HepG2 (cell line): ENCODE results near the gene RDH12. TPM values are rescaled to one million over a fixed set of nuclear protein-coding genes. Genes with fewer than 3 reads are reported as not detected.
A peak's percentile ranks its signal among the peaks of the same experiment; 100 is the strongest.

Source experiments
- AGO2 ChIP-seq: fragments of 200-400 bp; formaldehyde crosslinking; optimal IDR thresholded peaks from 2 replicates; pipeline ENCODE3; 2017; ENCODE audit warnings: mild to moderate bottlenecking, low read depth, low read length, moderate library complexity
- CCAR2 ChIP-seq: fragments of 200-400 bp; formaldehyde crosslinking; optimal IDR thresholded peaks from 2 replicates; pipeline ENCODE3; 2018; ENCODE audit warnings: low read depth, mild to moderate bottlenecking, low read length, moderate library complexity
- FOXM1 ChIP-seq: sonication (generic); formaldehyde crosslinking; IDR thresholded peaks from 2 replicates; pipeline ENCODE4 v1.5.0; 2020; ENCODE audit warnings: missing genetic modification reagents
- GATAD2A ChIP-seq: IDR thresholded peaks from 2 replicates; pipeline ENCODE4 v1.6.1; 2016
- HNRNPL ChIP-seq: fragments of 200-400 bp; formaldehyde crosslinking; IDR thresholded peaks from 2 replicates; pipeline ENCODE4 v1.6.1; 2017; ENCODE audit warnings: mild to moderate bottlenecking, low read depth, low read length
- IKZF1 ChIP-seq: fragments of 450-650 bp; IDR thresholded peaks from 2 replicates; pipeline ENCODE4 v1.7.1; 2016
- IKZF5 ChIP-seq: IDR thresholded peaks from 2 replicates; pipeline ENCODE4 v1.6.1; 2018; ENCODE audit warnings: missing genetic modification reagents, mild to moderate bottlenecking, missing compliant biosample characterization
- MAFG ChIP-seq: sonication (generic); formaldehyde crosslinking; IDR thresholded peaks from 2 replicates; pipeline ENCODE4 v1.5.1; 2020; ENCODE audit warnings: mild to moderate bottlenecking, missing genetic modification reagents
- NFE2L2 ChIP-seq: fragments of 150-350 bp; IDR thresholded peaks from 2 replicates; pipeline ENCODE4 v1.6.1; 2014; ENCODE audit warnings: low read length
- POLR2AphosphoS5 ChIP-seq: IDR thresholded peaks from 2 replicates; pipeline ENCODE4 v1.6.1; 2012; ENCODE audit warnings: low read depth, low read length
- PRDM10 ChIP-seq: sonication (generic); formaldehyde crosslinking; IDR thresholded peaks from 2 replicates; pipeline ENCODE4 v1.4.0; 2020; ENCODE audit warnings: low read depth, missing genetic modification reagents
- SMAD1 ChIP-seq: sonication (generic); formaldehyde crosslinking; IDR thresholded peaks from 2 replicates; pipeline ENCODE4 v1.4.0; 2020; ENCODE audit warnings: missing genetic modification reagents, low read depth, mild to moderate bottlenecking, borderline replicate concordance
- TSC22D2 ChIP-seq: sonication (generic); formaldehyde crosslinking; IDR thresholded peaks from 2 replicates; pipeline ENCODE4 v1.5.1; 2020; ENCODE audit warnings: missing genetic modification reagents, mild to moderate bottlenecking, borderline replicate concordance
- ZBTB3 ChIP-seq: sonication (generic); formaldehyde crosslinking; IDR thresholded peaks from 2 replicates; pipeline ENCODE4 v1.4.0; 2020; ENCODE audit warnings: low read depth, mild to moderate bottlenecking, moderate library complexity, missing genetic modification reagents, borderline replicate concordance
- ZFP36 ChIP-seq: fragments of 150-350 bp; IDR thresholded peaks from 2 replicates; pipeline ENCODE4 v1.6.1; 2018; ENCODE audit warnings: borderline replicate concordance, low read length, low read depth; ENCODE audit not compliant: partially characterized antibody
- ZKSCAN8 ChIP-seq: IDR thresholded peaks from 2 replicates; pipeline ENCODE4 v1.6.1; 2016; ENCODE audit warnings: borderline replicate concordance, missing genetic modification reagents, missing compliant biosample characterization
- ZNF18 ChIP-seq: sonication (generic); formaldehyde crosslinking; IDR thresholded peaks from 2 replicates; pipeline ENCODE4 v1.8.0; 2022; ENCODE audit warnings: mild to moderate bottlenecking, missing genetic modification reagents; ENCODE audit not compliant: insufficient replicate concordance
- ZNF253 ChIP-seq: sonication (generic); formaldehyde crosslinking; IDR thresholded peaks from 2 replicates; pipeline ENCODE4 v1.8.0; 2022; ENCODE audit warnings: mild to moderate bottlenecking, missing genetic modification reagents, borderline replicate concordance
- ZNF335 ChIP-seq: sonication (generic); formaldehyde crosslinking; IDR thresholded peaks from 2 replicates; pipeline ENCODE4 v1.4.0; 2020; ENCODE audit warnings: missing genetic modification reagents
- ZNF382 ChIP-seq: sonication (generic); formaldehyde crosslinking; IDR thresholded peaks from 2 replicates; pipeline ENCODE4 v1.5.0; 2020; ENCODE audit warnings: missing genetic modification reagents, mild to moderate bottlenecking, borderline replicate concordance
- ZNF496 ChIP-seq: sonication (generic); formaldehyde crosslinking; IDR thresholded peaks from 2 replicates; pipeline ENCODE4 v1.8.1; 2023; ENCODE audit warnings: mild to moderate bottlenecking, moderate library complexity, missing genetic modification reagents; ENCODE audit not compliant: insufficient replicate concordance
- ZNF501 ChIP-seq: sonication (generic); formaldehyde crosslinking; IDR thresholded peaks from 2 replicates; pipeline ENCODE4 v1.5.1; 2020; ENCODE audit warnings: mild to moderate bottlenecking, moderate library complexity, missing genetic modification reagents
- ZNF740 ChIP-seq: sonication (generic); formaldehyde crosslinking; IDR thresholded peaks from 2 replicates; pipeline ENCODE4 v1.4.0; 2020; ENCODE audit warnings: missing genetic modification reagents
- ZNF879 ChIP-seq: sonication (generic); formaldehyde crosslinking; IDR thresholded peaks from 2 replicates; pipeline ENCODE4 v1.8.1; 2023; ENCODE audit warnings: missing genetic modification reagents
- polyA plus RNA-seq, 8 experiments: library from polyadenylated mRNA; depleted of rRNA in 3 of 8; stranded (reverse) in 7 of 8; unstranded in 1 of 8; fragments of >200 nt; fragmentation: Illumina TruSeq in 4 of 8; extraction: Trizol in 4 of 8; gene quantifications; 2 replicates each; pipeline versions ENCODE4 v1.2.1 to v1.2.3, GENCODE V29; 2011 to 2016; ENCODE audit warnings: low read depth in 4 of 8, missing spikeins in 1 of 8, mixed read lengths in 1 of 8; ENCODE audit not compliant: insufficient read depth in 1 of 8
- total RNA-seq, 5 experiments: library from RNA; depleted of rRNA; stranded (reverse); fragments of >200 nt; fragmentation: Illumina TruSeq; extraction: Trizol; gene quantifications; 2 replicates each; pipeline ENCODE4 v1.2.3, GENCODE V29; 2016; ENCODE audit warnings: low read depth in 1 of 5

Gene RDH12
- total and polyA plus RNA-seq, 2 of the 13 experiments (the other 11 are each of a cell fraction or from before 2014, with no cell fraction given) = 1.6 to 2.1 TPM

GRCh38 chr14:67738740-67739504 is 37.2 kb downstream of the RDH12 start (continued):
- TF ChIP-seq ZNF496 (CRISPR knock-in tag) (no peak), HNRNPL (no peak), TSC22D2 (CRISPR knock-in tag) (peak; percentile 45; the same call in 1 of the 2 replicates), ZNF382 (CRISPR knock-in tag) (no peak), ZBTB3 (CRISPR knock-in tag) (0 out of 2 replicates have a peak, but pooled peaks have one; percentile 36), IKZF5 (peak; percentile 46; the same call in 1 of the 2 replicates), MAFG (no peak), IKZF1 (no peak), NFE2L2 (no peak), ZNF501 (peak; percentile 76), ZKSCAN8 (CRISPR knock-in tag) (0 out of 2 replicates have a peak, but pooled peaks have one; percentile 20), PRDM10 (CRISPR knock-in tag) (no peak), GATAD2A (CRISPR knock-in tag) (peak; percentile 85), ZFP36 (no peak), ZNF335 (CRISPR knock-in tag) (peak; percentile 38; the same call in 1 of the 2 replicates), ZNF879 (CRISPR knock-in tag) (0 out of 2 replicates have a peak, but pooled peaks have one; percentile 35), CCAR2 (no peak), POLR2AphosphoS5 (peak; percentile 51; the same call in 1 of the 2 replicates), AGO2 (no peak), ZNF253 (CRISPR knock-in tag) (no peak), ZNF18 (no peak), SMAD1 (CRISPR knock-in tag) (no peak), FOXM1 (CRISPR knock-in tag) (peak; percentile 92), ZNF740 (CRISPR knock-in tag) (no peak)
